ENCODE measurements around the gene NEXN.

DNA sequence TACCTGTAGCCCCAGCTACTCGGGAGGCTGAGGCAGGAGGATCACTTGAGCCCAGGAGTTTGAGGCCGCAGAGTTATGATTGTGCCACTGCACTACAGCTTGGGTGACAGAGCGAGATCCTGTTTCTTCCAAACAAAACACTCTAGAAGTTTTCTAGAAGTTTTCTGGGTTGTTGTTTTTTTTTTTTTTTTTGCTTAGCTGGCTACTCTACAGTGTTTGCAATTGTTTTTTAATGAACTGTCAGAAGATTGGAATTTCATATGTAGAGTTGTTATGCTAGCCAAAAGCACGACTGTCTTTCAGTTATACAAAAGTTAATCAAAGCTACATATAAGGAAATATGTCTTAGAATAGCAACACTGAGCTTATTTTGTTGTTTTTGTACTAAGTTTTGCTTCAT is 30.9 kb upstream of the NEXN start:
- TF ChIP-seq CTCF (IDR thresholded peaks at IDR 0.05) (no peak), POLR2A (IDR thresholded peaks at IDR 0.05) (no peak)
